Stimulated activated CD4-positive, alpha-beta T cell treated with anti-CD3 and anti-CD28 coated beads, Interleukin-2, amount 100 ng/mL, for 24 hours (primary cell): Measurements from ENCODE around the gene RNF19B.

Source experiments
- DNase-seq, 2 donors: peaks; one replicate each; pipeline ENCODE4 v3.0.0-alpha.2; 2020

The RNF19B gene

DNA sequence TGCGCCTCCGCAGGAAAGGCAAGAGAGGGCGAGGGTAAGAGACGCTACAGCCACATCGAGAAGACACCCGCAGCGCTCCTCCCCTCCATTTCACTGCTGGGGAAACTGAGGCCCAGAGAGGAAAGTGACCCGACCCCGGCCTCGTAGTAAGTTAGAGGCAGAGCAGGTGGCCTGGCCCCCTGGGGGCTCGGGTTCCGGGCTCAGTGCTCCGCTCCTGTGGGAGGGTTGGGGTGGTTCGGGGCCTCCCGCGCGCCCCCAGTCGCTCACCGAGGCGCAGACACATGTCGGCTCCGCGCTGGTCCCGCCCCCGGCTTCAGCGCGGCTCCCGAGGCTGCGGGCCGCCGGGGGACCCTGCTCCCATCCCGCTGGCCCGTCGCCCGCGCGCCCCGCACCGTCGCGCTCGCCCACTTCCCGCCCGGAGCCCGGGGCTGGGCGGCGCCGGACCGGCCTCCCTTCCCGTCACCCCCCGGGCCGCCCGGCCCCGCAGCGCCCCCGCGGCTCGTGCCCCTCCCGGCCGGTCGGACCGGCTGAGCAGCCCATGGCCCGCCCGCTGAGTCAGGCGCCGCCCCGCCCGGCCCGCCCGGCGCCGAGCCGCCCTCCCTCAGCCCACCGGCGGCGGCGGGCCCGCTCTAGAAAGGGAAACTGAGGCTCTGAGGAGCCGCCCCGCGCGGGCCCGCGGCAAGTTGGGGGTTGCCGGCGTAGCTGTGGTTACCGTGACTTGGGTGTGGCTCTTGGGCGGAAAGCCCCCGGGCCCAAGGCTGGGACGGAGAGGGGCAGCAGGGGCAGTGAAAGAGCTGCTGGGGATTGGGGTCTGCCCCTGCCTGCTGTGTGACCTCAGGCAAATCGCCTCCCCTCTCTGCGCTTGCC is 63.4 kb downstream of the RNF19B start, which contains the start of gene TMEM54:
Gene TMEM54 (minus strand): TSS at position 434 of the 867 bp plus-strand sequence. CDS start 151 bp downstream, at position 283.
- peak in 1 of 2 donors; percentile 35 for DNase-seq

DNA sequence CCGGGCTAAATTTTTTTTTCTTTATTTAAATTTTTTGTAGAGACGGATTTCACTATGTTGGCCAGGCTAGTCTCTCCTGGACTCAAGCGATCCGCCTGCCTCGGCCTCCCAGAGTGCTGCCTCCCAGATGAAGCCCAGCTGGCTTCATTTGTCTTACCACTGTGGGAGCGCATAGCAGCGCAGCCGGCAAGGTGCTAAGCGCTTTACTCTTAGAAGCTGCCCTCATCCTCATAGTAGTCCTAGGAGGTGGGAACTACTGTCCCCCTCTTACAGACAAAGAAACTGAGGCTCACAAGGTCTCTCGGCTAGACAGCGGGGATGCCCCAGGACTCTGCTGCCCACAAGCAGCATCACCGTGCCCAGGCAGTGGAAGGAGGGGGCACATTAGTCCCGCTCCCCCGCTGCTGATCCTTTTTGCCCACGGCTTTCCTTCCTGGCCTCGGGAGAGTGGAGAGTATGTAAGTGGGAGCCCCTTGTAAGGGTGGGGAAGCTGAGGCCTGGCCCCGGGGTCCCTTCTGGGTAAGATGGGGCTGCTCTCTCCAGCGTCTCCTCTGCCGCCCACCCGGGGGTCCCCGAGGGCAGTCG is 64.1 kb downstream of the RNF19B start:
- DNase-seq = no peak

- DNase-seq = no peak
Observed at GRCh38 chr1:32899586-32900296, 64.9 kb downstream of the RNF19B start.

GRCh38 chr1:32898958-32899357 is 65.7 kb downstream of the RNF19B start:
- no peak for DNase-seq

- no peak for DNase-seq
Observed at GRCh38 chr1:32898056-32898455, 66.6 kb downstream of the RNF19B start.

- no peak for DNase-seq
Observed at GRCh38 chr1:32897082-32898049, 67.2 kb downstream of the RNF19B start.

DNA sequence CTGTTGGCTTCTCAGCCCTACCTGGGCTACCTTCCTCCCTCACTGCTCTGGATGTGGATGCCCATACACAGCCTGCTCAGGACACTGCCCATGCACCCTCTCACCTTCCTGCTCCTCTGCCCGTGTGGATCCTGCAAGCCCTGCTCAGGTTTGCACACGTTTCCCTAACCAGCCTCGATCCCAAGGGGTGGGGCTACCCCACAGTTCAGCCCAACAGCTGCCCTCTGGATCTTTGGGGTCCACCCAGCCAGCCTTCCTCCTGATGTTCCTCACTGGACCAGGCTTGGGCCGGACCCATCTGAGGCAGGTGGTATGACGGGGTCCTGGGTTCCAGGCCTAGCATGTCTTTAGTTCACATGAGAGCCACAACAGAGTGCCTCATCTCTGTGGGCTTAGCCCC is 68.2 kb downstream of the RNF19B start:
- no peak for DNase-seq

GRCh38 chr1:32895325-32896215 is 69.0 kb downstream of the RNF19B start:
- no peak for DNase-seq

- DNase-seq = no peak
Observed at GRCh38 chr1:32894681-32895080, 69.9 kb downstream of the RNF19B start.

DNA sequence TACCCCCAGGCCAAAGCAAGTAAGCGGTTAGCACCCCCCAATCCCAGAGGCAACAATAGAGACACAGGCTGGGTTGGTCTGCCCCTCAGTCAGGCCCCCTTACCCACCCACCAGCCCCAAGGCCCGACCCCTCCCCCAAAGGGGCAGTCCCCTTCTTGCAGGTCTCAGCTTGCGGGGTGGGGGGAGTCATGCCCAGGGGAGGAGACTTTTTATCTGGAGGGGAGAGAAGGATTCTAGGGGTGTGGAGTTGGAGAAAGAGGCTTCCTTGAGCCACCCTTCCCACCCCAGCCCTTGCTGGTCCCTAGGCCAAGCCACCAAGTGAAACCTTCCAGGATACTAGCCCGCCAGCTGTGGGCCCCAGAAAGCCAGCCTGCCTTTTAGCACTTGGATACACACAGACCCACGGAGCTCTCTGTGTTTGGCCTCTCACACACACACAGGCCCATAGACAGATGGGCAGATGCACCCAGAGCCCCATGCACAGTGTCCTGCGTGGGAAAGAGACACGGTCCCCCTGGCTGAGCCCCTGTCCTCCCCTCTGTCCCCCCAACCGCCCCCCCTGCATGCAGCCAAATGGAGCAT is 70.5 kb downstream of the RNF19B start:
- no peak for DNase-seq

GRCh38 chr1:32893198-32894018 is 71.2 kb downstream of the RNF19B start:
- DNase-seq = peak in 1 of 2 donors; percentile 33

DNA sequence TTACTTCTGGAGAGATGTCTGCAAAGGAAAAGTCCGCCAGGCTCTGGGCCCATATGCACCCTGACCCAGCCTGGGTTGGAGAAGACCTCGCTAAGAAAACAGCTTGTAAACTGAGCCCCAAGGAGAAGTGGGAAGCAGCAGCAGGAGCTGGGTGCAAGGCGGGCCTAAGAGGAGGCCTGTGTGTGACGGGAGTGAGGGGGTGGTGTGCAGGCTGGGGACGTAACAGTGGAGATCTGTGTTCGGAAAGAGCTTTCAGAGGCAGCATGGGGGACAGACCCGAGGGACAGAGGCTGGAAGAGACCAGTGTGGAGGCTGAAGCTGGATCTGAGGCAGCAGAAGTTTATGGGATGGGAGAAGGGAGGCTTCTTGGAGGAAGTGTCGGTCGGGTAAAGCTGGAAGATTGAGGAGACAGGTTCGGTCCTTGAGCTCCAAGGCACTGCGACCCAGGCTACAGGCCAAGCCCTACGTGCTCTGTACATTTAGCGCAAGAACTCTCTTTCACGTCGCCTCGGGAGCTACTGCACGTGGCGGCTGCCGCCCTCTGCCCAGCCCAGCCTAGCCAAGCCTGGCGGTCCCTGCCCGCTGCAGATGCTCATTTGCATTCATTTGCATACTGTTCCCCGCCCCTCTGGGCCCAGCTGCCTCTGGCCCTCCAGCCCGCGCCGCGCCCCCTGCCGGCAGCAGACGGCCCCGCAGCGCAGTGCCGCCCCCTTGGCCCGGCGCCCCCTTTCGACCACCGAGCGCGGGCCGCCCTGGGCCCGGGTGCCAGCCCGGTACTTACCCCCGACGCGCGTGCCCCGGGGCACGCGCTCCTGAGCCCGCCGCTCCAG is 72.0 kb downstream of the RNF19B start:
- peak; percentile 39 to 66 for DNase-seq

DNA sequence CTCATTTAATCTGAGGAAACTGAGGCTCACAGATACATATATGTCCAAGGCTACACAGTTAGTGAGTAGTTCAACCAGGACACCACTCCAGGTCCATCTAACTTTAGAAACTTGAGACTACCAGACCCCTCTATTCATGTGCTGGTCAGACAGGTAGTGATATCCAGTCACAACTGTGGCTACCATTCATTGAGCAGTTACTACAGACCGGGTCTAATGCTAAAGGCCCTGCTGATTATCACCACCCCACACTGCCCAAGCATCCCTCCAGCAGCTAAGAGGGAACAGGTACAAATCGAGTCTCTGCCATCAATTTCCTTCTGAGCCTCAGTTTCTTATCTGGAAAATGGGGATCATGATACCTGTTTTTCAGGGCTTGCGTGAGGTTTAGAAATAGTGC is 73.0 kb downstream of the RNF19B start:
- no peak for DNase-seq

DNA sequence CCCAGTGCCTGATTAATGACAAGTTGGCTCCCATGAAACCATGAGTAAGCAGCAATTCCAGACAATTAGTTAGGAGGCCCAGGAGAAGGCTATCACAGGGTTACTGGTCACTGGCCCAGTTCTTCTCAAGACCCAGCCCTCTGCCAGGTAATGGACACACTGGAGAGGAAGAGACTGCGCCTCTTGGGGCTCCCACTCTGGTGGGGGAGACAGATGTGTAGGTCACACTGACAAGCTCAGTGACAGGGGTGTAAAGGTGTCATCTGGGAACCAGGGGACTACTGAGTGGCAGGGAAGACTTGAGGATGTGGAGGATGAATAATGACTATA is 73.4 kb downstream of the RNF19B start:
- DNase-seq = no peak

GRCh38 chr1:32890516-32891240 is 73.9 kb downstream of the RNF19B start:
- DNase-seq = no peak

DNA sequence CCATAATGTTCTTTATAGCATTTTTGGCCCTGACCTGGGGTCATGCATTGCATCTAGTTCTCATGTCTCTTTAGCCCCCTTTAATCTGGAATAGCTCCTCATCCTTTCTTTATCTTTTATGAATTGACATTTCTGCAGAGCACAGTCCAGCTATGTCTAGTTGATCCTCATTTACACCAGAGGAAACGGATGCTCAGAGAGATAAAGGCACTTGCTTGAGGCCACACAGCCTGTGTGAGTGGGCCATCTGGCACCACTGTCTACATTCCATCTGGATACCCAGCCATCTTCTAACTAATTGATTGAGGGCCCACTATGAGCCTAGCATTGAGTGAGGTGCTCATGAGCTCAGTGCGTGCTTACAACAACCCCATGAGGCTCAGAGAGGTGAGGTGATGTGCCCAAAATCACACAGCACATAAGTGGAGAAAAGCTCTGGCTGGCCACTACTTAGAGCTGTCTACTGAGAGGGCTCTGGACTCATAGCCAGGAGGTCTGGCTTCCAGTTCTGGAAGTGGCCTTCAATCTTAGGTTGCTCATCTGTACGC is 74.8 kb downstream of the RNF19B start:
- no peak for DNase-seq

GRCh38 chr1:32888677-32889420 is 75.8 kb downstream of the RNF19B start:
- no peak for DNase-seq
